Endothelial cell of umbilical vein (primary cell): ENCODE measurements around the gene LPAR1. TPM values are rescaled to one million over a fixed set of nuclear protein-coding genes. Genes with fewer than 3 reads are reported as not detected.

ENCODE experiments used
- BruUV-seq: library from RNA; stranded (reverse); fragments of 400-500 nt; replicated peaks from 2 replicates; lab custom pipeline; 2021; lab: Mats Ljungman, UMichigan
- CTCF ChIA-PET: fragments of 300-600, 350-600 bp; sonication (Branson Sonifier 250); formaldehyde crosslinking; loops from one replicate; lab custom pipeline; 2021; ENCODE audit warnings: antibody characterized with exemption, inconsistent platforms; lab: Charles Lee
- POLR2A ChIA-PET: fragments of 300-600, 350-600 bp; sonication (Branson Sonifier 250); formaldehyde crosslinking; loops from one replicate; lab custom pipeline; 2021; ENCODE audit warnings: antibody characterized with exemption, inconsistent platforms; lab: Charles Lee
- DNase-seq: peaks from one replicate; pipeline ENCODE4 v3.0.0-alpha.2; 2011; ENCODE audit warnings: low read depth, low spot score
- FAIRE-seq: peaks from 2 replicates; lab custom pipeline; 2011; peaks lifted over from hg19 to GRCh38; lab: Jason Lieb, UNC
- H2AFZ ChIP-seq: 2 replicates; pipeline ENCODE4 v1.6.0; 2012; ENCODE audit warnings: low read depth, low read length, control low read depth, inconsistent platforms
- H3K27ac ChIP-seq: 2 replicates; pipeline ENCODE4 v1.5.1; 2011; ENCODE audit warnings: low read depth, mild to moderate bottlenecking, control low read depth, low read length, moderate library complexity; ENCODE audit not compliant: insufficient read depth
- H3K27me3 ChIP-seq, 2 experiments: 2 replicates each; pipeline versions ENCODE4 v1.6.0 to v1.6.1; 2011; ENCODE audit warnings: low read length in 2 of 2, mixed read lengths in 1 of 2; ENCODE audit not compliant: control insufficient read depth in 2 of 2, insufficient read depth in 2 of 2
- H3K36me3 ChIP-seq, 2 experiments: 2 replicates in 1 of 2; 3 replicates in 1 of 2; pipeline ENCODE4 v1.5.1; 2011; ENCODE audit warnings: low read length in 2 of 2, mild to moderate bottlenecking in 1 of 2, moderate library complexity in 1 of 2; ENCODE audit not compliant: control insufficient read depth in 2 of 2, insufficient read depth in 2 of 2; ENCODE audit errors: extremely low read depth in 1 of 2
- H3K4me1 ChIP-seq: 3 replicates; pipeline ENCODE4 v1.5.1; 2011; ENCODE audit warnings: mild to moderate bottlenecking, low read length; ENCODE audit not compliant: control insufficient read depth, insufficient read depth; ENCODE audit errors: extremely low read depth
- H3K4me2 ChIP-seq: 2 replicates; pipeline ENCODE4 v1.6.1; 2011; ENCODE audit warnings: low read length, control low read depth, mixed read lengths; ENCODE audit not compliant: insufficient read depth
- H3K4me3 ChIP-seq, 3 experiments: fragments of 200-600 bp in 1 of 3; sonication (generic), shearing (Covaris generic) in 1 of 3; replicated peaks in 1 of 3; 2 replicates each; pipeline ENCODE4 v1.5.1; 2011 to 2016; ENCODE audit warnings: control low read depth in 3 of 3, low read length in 3 of 3, mild to moderate bottlenecking in 2 of 3, inconsistent platforms in 1 of 3, low read depth in 1 of 3, moderate library complexity in 1 of 3; ENCODE audit not compliant: insufficient read depth in 1 of 3
- H3K79me2 ChIP-seq: 2 replicates; pipeline ENCODE4 v1.6.0; 2012; ENCODE audit warnings: low read length, inconsistent platforms; ENCODE audit not compliant: control insufficient read depth, insufficient read depth
- H3K9ac ChIP-seq: replicated peaks from 2 replicates; pipeline ENCODE3; 2011; ENCODE audit warnings: low read length, control low read depth; ENCODE audit not compliant: insufficient read depth; ENCODE audit errors: extremely low read depth
- H3K9me1 ChIP-seq: replicated peaks from 3 replicates; pipeline ENCODE4 v1.6.0; 2011; ENCODE audit warnings: mild to moderate bottlenecking, low read length; ENCODE audit not compliant: control insufficient read depth, insufficient read depth; ENCODE audit errors: extremely low read depth
- H3K9me3 ChIP-seq: replicated peaks from 2 replicates; pipeline ENCODE4 v1.5.1; 2012; ENCODE audit warnings: low read length, inconsistent platforms; ENCODE audit not compliant: control insufficient read depth, insufficient read depth
- H4K20me1 ChIP-seq: replicated peaks from 2 replicates; pipeline ENCODE3; 2011; ENCODE audit warnings: mild to moderate bottlenecking, low read length; ENCODE audit not compliant: control insufficient read depth, insufficient read depth; ENCODE audit errors: extremely low read depth
- EZH2 ChIP-seq: IDR thresholded peaks from 2 replicates; pipeline ENCODE4 v1.6.1; 2012; ENCODE audit warnings: borderline replicate concordance, low read depth, mild to moderate bottlenecking, moderate library complexity, low read length, inconsistent platforms; ENCODE audit not compliant: severe bottlenecking
- FOS ChIP-seq: IDR thresholded peaks from 2 replicates; pipeline ENCODE4 v1.6.1; 2011; ENCODE audit warnings: mild to moderate bottlenecking, low read length, moderate library complexity, borderline replicate concordance; ENCODE audit not compliant: insufficient read depth
- GATA2 ChIP-seq: IDR thresholded peaks from 2 replicates; pipeline ENCODE4 v1.7.0; 2011; ENCODE audit warnings: low read depth, mild to moderate bottlenecking, moderate library complexity, mixed read lengths, low read length; ENCODE audit not compliant: insufficient read length, insufficient read depth
- JUN ChIP-seq: IDR thresholded peaks from 2 replicates; pipeline ENCODE4 v1.6.1; 2011; ENCODE audit warnings: borderline replicate concordance, low read depth; ENCODE audit not compliant: insufficient read length, insufficient read depth
- MYC ChIP-seq: IDR thresholded peaks from one replicate; pipeline ENCODE4 v1.6.1; 2011; ENCODE audit warnings: mild to moderate bottlenecking, low read depth, low read length
- POLR2A ChIP-seq: IDR thresholded peaks from 2 replicates; pipeline ENCODE4 v1.6.1; 2012; ENCODE audit warnings: low read depth, mild to moderate bottlenecking, control low read depth, low read length
- dilution Hi-C: fragments of 300-500 bp; cut with MboI; formaldehyde crosslinking; loops from one replicate; pipeline ENCODE4 v1.15.0; 2019; ENCODE audit warnings: low sequenced_read_pairs; ENCODE audit not compliant: extremely low pct_ligation_motif_present
- intact Hi-C: fragments of 100-400 bp; cut with micrococcal nuclease; formaldehyde crosslinking; loops from one replicate; pipeline ENCODE4 v1.10.0; 2022
- polyA plus RNA-seq, 4 experiments: library from polyadenylated mRNA; depleted of rRNA in 3 of 4; stranded (reverse) in 3 of 4; unstranded in 1 of 4; fragments of >200 nt; gene quantifications; 2 replicates each; pipeline versions ENCODE4 v1.2.1 to v1.2.3, GENCODE V29; 2011 to 2012; ENCODE audit warnings: missing spikeins in 1 of 4
- total RNA-seq: library from RNA; stranded (reverse); gene quantifications from 2 replicates; pipeline ENCODE4 v1.2.3, GENCODE V29; 2021

Gene LPAR1
- total and polyA plus RNA-seq, 2 donors (not counting 3 experiments of a cell fraction or from before 2014, with no cell fraction given), result 0.88 to 3.0 TPM

DNA sequence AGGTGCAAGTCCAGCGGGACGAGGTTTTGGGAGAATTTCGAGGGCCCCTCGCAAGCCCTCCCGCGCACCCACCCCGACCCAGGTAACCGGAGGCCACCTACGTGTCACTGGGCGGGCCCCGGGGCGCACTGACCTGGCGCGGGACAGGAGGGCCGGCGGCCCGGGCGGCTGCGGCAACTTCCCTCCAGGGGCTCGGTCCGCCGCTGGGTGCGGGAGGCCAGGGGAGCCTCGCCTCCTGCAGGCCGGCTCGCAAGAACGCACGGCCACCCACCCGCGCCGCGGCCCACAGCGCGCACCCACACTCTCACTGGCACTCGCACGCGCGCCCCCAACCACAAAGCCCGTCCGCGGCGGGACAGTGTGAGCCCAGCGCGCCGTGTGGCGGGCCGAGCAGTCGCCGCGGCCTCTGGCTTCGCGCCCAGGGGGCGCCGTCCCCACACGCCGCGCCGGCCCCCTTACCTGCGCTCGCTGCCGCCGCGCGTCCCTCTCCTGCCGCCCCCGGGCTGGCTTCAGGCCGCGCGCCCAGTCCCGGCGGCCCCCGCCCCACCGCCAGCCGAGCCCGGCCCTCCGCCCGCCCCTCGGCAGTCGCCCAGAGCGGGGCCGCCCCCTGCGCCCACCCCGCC lies 451 bp downstream of the LPAR1 start:
- Histone ChIP-seq H3K27ac (no peak overlapping the region), H3K27me3 (peaks cover 23 to 28% of the 10 kb centered on the region in 2 experiments), H3K4me2 (peak overlapping the region; percentile 61), H3K9me1 (no peaks in the 10 kb centered on the region), H3K79me2 (no peaks in the 10 kb centered on the region), H4K20me1 (no peaks in the 10 kb centered on the region), H2AFZ (peak overlapping the region; percentile 75), H3K4me3 (peak overlapping the region; percentile 10 to 61 (median 46)), H3K9ac (peak overlapping the region; percentile 9), H3K36me3 (no peaks in the 10 kb centered on the region), H3K4me1 (peaks cover 21% of the 10 kb centered on the region), H3K9me3 (no peaks in the 10 kb centered on the region)
- CTCF ChIA-PET, result no interaction called here
- dilution Hi-C loops, result no loop called here
- TF ChIP-seq GATA2 (no peak), MYC (no peak), EZH2 (peak; percentile 45)
- BruUV-seq, result no TSS peak
- DNase-seq (no peak), FAIRE-seq (no peak)
- POLR2A ChIA-PET, result no interaction called here
- intact Hi-C loops, result loop anchor here (5.0 kb wide), 4 partner anchors 104 to 401 kb away; no protein-coding TSS in a partner anchor

DNA sequence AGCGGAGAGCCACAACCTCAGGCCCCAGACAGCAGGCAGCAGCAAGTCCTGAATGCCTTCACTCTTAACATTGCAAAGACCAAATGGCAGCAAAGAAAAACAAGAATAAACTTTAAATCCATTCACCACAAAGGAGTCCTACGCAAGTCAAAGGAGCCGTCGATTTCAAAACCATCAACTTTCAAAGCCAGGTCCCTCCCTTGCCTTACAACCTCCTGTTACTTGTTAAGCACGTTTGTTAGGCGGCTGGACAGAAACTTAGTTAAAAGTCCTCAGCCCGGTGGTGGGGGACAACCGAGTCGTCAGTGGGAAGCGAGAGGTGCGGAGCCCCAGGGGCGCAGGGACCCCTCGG lies 938 bp downstream of the LPAR1 start:
- TF ChIP-seq GATA2 (no peak), MYC (no peak), FOS (no peak), POLR2A (no peak), JUN (no peak)
- CTCF ChIA-PET, result interaction anchor here (1.5 to 1.7 kb wide), 2 partner anchors 13 to 16 kb away, joined by 3 to 4 read pairs; no protein-coding TSS in a partner anchor
- peak; percentile 18 for FAIRE-seq

More for the DNA sequence above, 938 bp downstream of the LPAR1 start:
- POLR2A ChIA-PET, result no interaction called here
- Histone ChIP-seq H3K4me2 (peak overlapping the region; percentile 61), H3K36me3 (no peaks in the 10 kb centered on the region), H3K9me1 (no peaks in the 10 kb centered on the region), H3K9ac (no peak overlapping the region), H3K27me3 (peaks cover 23 to 28% of the 10 kb centered on the region in 2 experiments), H2AFZ (peak overlapping the region; percentile 53), H4K20me1 (no peaks in the 10 kb centered on the region), H3K27ac (no peak overlapping the region), H3K4me1 (peaks cover 21% of the 10 kb centered on the region), H3K9me3 (no peaks in the 10 kb centered on the region), H3K4me3 (peak overlapping the region; percentile 10 to 61 (median 46)), H3K79me2 (no peaks in the 10 kb centered on the region)
- dilution Hi-C loops, result no loop called here
- BruUV-seq, result no TSS peak
- intact Hi-C loops, result loop anchor here (5.0 kb wide), 4 partner anchors 105 to 400 kb away; no protein-coding TSS in a partner anchor
- DNase-seq, result no peak
